AG10803 (cell line): Measurements from ENCODE around the gene SCAMP5.
A peak's percentile ranks its signal among the peaks of the same experiment; 100 is the strongest.

ENCODE experiments used
- DNase-seq: peaks from one replicate; pipeline ENCODE4 v3.0.0; 2010; ENCODE audit warnings: low read depth
- H3K4me3 ChIP-seq: 2 replicates; pipeline ENCODE4 v1.5.1; 2011; ENCODE audit warnings: mild to moderate bottlenecking, low read length, control low read depth
- CTCF ChIP-seq: conservative IDR thresholded peaks from 2 replicates; pipeline ENCODE4 v1.5.1; 2011; ENCODE audit warnings: mild to moderate bottlenecking, low read length, control low read depth, inconsistent platforms

SCAMP5 gene

GRCh38 chr15:75021341-75021740 lies 26.0 kb downstream of the SCAMP5 start:
- no peak overlapping the region for H3K4me3 ChIP-seq
- TF ChIP-seq CTCF = no peak
- no peak for DNase-seq

GRCh38 chr15:75022783-75023180 lies 27.4 kb downstream of the SCAMP5 start:
- TF ChIP-seq CTCF = no peak
- DNase-seq = no peak
- H3K4me3 ChIP-seq = no peak overlapping the region

GRCh38 chr15:75023181-75023871 lies 28.0 kb downstream of the SCAMP5 start, which contains the start of gene PPCDC:
Gene PPCDC (plus strand): TSS chr15:75023590. CDS start chr15:75028319, 4,729 bp downstream.
- no peak for TF ChIP-seq CTCF
- DNase-seq = peak; percentile 92
- H3K4me3 ChIP-seq = peak within 1 kb of the TSS; percentile 98

GRCh38 chr15:75023872-75024636 lies 28.7 kb downstream of the SCAMP5 start:
- no peak for TF ChIP-seq CTCF
- H3K4me3 ChIP-seq = peak overlapping the region; percentile 98
- DNase-seq = peak; percentile 48

- DNase-seq = no peak
- TF ChIP-seq CTCF = no peak
- no peak overlapping the region for H3K4me3 ChIP-seq
These were observed 29.7 kb downstream of the SCAMP5 start for GRCh38 chr15:75025107-75025506.

GRCh38 chr15:75025548-75026260 lies 30.3 kb downstream of the SCAMP5 start:
- DNase-seq = no peak
- H3K4me3 ChIP-seq = no peak overlapping the region
- TF ChIP-seq CTCF = no peak
